Measurements from ENCODE around the gene STK10. TPM values are rescaled to one million over a fixed set of nuclear protein-coding genes. Genes with fewer than 3 reads are reported as not detected.

Gene STK10
- total RNA-seq, 2 experiments from 2014 or later: 211 to 229 TPM

DNA sequence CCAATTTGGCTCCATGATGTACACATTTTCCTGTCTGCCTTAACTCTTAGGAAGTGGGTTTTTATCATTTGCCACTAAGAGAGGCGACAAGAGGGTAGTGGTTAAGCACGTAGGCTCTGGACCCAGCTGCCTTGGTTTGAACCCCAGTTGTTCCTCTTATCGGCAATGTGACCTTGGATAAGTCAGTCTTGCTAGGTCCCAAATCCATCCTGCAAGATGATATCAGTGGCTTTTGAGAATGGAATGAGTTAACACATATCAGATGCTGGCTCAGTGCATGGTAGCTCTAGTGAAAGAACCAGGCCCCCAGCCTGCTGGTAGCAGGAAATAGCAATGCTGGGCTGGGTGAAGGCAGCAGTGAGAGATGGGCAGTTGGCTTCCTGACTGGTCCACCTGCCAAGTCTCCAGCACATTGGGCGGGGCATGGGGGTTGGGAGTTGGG, 72.5 kb downstream of the STK10 start:
- H3K27ac Mint-ChIP-seq: peak overlapping the region; percentile 91
- no peaks in the 10 kb centered on the region for H3K27me3 Mint-ChIP-seq
- peak overlapping the region; percentile 57 for H3K4me3 Mint-ChIP-seq
- peaks cover 80% of the 10 kb centered on the region for H3K4me1 Mint-ChIP-seq (ENCODE audit: low read depth)
- H3K9me3 Mint-ChIP-seq: no peaks in the 10 kb centered on the region
- CTCF ChIA-PET: interaction anchor here (1.6 to 2.8 kb wide), 3 partner anchors 17 to 72 kb away, joined by 3 to 8 read pairs (median 6); partner anchors contain the start of gene STK10
- peak in 5 of 14 experiments; percentile 19 to 77 (median 54) for DNase-seq
- peak; percentile 10 for ATAC-seq (ENCODE audit: poor library complexity)
- peaks cover 65% of the 10 kb centered on the region for H3K36me3 Mint-ChIP-seq (ENCODE audit: low read depth)
- intact Hi-C loops (cut with DNase I, micrococcal nuclease): loop anchor here (5.0 to 10.0 kb wide), 2 partner anchors 37 to 579 kb away; no protein-coding TSS in a partner anchor
- POLR2A ChIA-PET: interaction anchor here (1.1 to 6.3 kb wide), 7 partner anchors 10 to 109 kb away, joined by 3 to 86 read pairs (median 12); partner anchors contain the start of genes FBXW11 and STK10
- Histone ChIP-seq H3K27ac (ENCODE audit: low read depth in 1 of 2, low read length in 2 of 2) (peak overlapping the region; percentile 79 to 84), H3K4me1 (ENCODE audit: insufficient read depth, low read length) (peaks cover 96% of the 10 kb centered on the region), H3K27me3 (ENCODE audit: control insufficient read depth in 1 of 2, insufficient read depth in 2 of 2, low read length in 2 of 2) (no peaks in the 10 kb centered on the region), H3K4me3 (ENCODE audit: low read length) (peak overlapping the region; percentile 19), H3K36me3 (ENCODE audit: insufficient read depth, low read length) (peaks cover 50% of the 10 kb centered on the region), H3K9me3 (ENCODE audit: control insufficient read depth in 1 of 2, insufficient read depth in 1 of 2, low read length in 2 of 2) (no peaks in the 10 kb centered on the region)
- TF ChIP-seq, protein P1, sequence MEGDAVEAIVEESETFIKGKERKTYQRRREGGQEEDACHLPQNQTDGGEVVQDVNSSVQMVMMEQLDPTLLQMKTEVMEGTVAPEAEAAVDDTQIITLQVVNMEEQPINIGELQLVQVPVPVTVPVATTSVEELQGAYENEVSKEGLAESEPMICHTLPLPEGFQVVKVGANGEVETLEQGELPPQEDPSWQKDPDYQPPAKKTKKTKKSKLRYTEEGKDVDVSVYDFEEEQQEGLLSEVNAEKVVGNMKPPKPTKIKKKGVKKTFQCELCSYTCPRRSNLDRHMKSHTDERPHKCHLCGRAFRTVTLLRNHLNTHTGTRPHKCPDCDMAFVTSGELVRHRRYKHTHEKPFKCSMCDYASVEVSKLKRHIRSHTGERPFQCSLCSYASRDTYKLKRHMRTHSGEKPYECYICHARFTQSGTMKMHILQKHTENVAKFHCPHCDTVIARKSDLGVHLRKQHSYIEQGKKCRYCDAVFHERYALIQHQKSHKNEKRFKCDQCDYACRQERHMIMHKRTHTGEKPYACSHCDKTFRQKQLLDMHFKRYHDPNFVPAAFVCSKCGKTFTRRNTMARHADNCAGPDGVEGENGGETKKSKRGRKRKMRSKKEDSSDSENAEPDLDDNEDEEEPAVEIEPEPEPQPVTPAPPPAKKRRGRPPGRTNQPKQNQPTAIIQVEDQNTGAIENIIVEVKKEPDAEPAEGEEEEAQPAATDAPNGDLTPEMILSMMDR (IDR thresholded peaks at IDR 0.05): no peak

- Histone ChIP-seq H3K27ac (ENCODE audit: low read depth in 1 of 2, low read length in 2 of 2) (peak overlapping the region; percentile 79 to 84), H3K36me3 (ENCODE audit: insufficient read depth, low read length) (peaks cover 51% of the 10 kb centered on the region), H3K27me3 (ENCODE audit: control insufficient read depth in 1 of 2, insufficient read depth in 2 of 2, low read length in 2 of 2) (no peaks in the 10 kb centered on the region), H3K4me3 (ENCODE audit: low read length) (peak overlapping the region; percentile 19), H3K4me1 (ENCODE audit: insufficient read depth, low read length) (peaks cover 96% of the 10 kb centered on the region), H3K9me3 (ENCODE audit: control insufficient read depth in 1 of 2, insufficient read depth in 1 of 2, low read length in 2 of 2) (no peaks in the 10 kb centered on the region)
- ATAC-seq (ENCODE audit: poor library complexity) (peak; percentile 18), DNase-seq (peak in 13 of 14 experiments; percentile 33 to 90 (median 51))
- peaks cover 82% of the 10 kb centered on the region for H3K4me1 Mint-ChIP-seq (ENCODE audit: low read depth)
- TF ChIP-seq, protein P1 (IDR thresholded peaks at IDR 0.05): no peak
- CTCF ChIA-PET: interaction anchor here (1.6 to 2.8 kb wide), 2 partner anchors 64 to 73 kb away, joined by 3 to 8 read pairs; partner anchors contain the start of gene STK10
- H3K36me3 Mint-ChIP-seq (ENCODE audit: low read depth): peaks cover 69% of the 10 kb centered on the region
- H3K9me3 Mint-ChIP-seq: no peaks in the 10 kb centered on the region
- H3K27me3 Mint-ChIP-seq: no peaks in the 10 kb centered on the region
- peak overlapping the region; percentile 91 for H3K27ac Mint-ChIP-seq
- POLR2A ChIA-PET: interaction anchor here (0.9 to 6.3 kb wide), 11 partner anchors 9 to 108 kb away, joined by 3 to 86 read pairs (median 10); partner anchors contain the start of genes FBXW11 and STK10
- intact Hi-C loops (cut with DNase I, micrococcal nuclease): loop anchor here (5.0 to 10.0 kb wide), 3 partner anchors 37 to 580 kb away; partner anchors contain the start of gene UBTD2 (in 1 of the 2)
- peak overlapping the region; percentile 57 for H3K4me3 Mint-ChIP-seq
Observed at GRCh38 chr5:172114875-172115422, 73.1 kb downstream of the STK10 start.

DNA sequence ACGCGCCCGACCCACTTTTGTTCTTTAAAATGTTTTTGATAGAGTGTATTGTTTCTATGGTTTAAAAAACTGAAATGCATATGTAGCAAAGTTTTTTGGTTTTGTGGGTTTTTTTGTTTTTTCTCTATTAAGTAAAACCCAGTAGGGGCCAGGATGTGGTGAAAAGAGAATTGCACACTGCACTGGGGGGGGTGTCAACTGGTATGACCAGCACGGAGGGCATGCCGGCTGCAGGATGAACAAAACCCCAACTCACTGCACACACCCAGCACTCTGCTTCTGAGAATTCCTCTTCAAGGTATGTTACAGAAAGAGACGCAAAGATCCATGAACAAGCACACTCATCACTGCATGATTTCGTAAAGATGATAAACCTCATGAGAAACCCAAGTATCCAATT, 75.0 kb downstream of the STK10 start:
- POLR2A ChIA-PET: interaction anchor here (3.2 to 6.3 kb wide), 4 partner anchors 62 to 74 kb away, joined by 37 to 86 read pairs (median 49); partner anchors contain the start of gene STK10
- peak overlapping the region; percentile 48 to 53 for H3K27ac ChIP-seq (ENCODE audit: low read depth in 1 of 2, low read length in 2 of 2)

More for the DNA sequence above, 75.0 kb downstream of the STK10 start:
- Histone ChIP-seq H3K27me3 (ENCODE audit: control insufficient read depth in 1 of 2, insufficient read depth in 2 of 2, low read length in 2 of 2) (no peaks in the 10 kb centered on the region), H3K36me3 (ENCODE audit: insufficient read depth, low read length) (peaks cover 43% of the 10 kb centered on the region), H3K4me1 (ENCODE audit: insufficient read depth, low read length) (peaks cover 90% of the 10 kb centered on the region), H3K4me3 (ENCODE audit: low read length) (peak overlapping the region; percentile 16), H3K9me3 (ENCODE audit: control insufficient read depth in 1 of 2, insufficient read depth in 1 of 2, low read length in 2 of 2) (no peaks in the 10 kb centered on the region)
- Mint-ChIP-seq H3K9me3 (no peaks in the 10 kb centered on the region), H3K27me3 (no peaks in the 10 kb centered on the region), H3K36me3 (ENCODE audit: low read depth) (peaks cover 65% of the 10 kb centered on the region), H3K27ac (peak overlapping the region; percentile 91), H3K4me1 (ENCODE audit: low read depth) (peaks cover 80% of the 10 kb centered on the region), H3K4me3 (peak overlapping the region; percentile 82)
- intact Hi-C loops (cut with DNase I, micrococcal nuclease): loop anchor here in 1 of 2 experiments (1.0 to 10.0 kb wide), 5 partner anchors 46 to 582 kb away; partner anchors contain the start of genes STK10 and UBTD2
- TF ChIP-seq, protein P1 (IDR thresholded peaks at IDR 0.05): no peak
- DNase-seq (peak; percentile 45 to 94 (median 70)), ATAC-seq (ENCODE audit: poor library complexity) (peak; percentile 65)
- CTCF ChIA-PET: interaction anchor here (1.2 to 2.7 kb wide), 2 partner anchors 21 to 76 kb away, joined by 4 to 11 read pairs; partner anchors contain the start of gene STK10
